ENCODE measurements around the gene MVB12B.

GRCh38 chr9:126365780-126366179 lies 39.2 kb downstream of the MVB12B start:
- TF ChIP-seq CTCF (conservative IDR thresholded peaks at IDR 0.05 in 1 of 2, IDR thresholded peaks at IDR 0.05 in 1 of 2; ENCODE audit: extremely low read depth in 1 of 2, insufficient read depth in 1 of 2, low read depth in 1 of 2, low read length in 2 of 2): no peak
- no peak for TF ChIP-seq EZH2 (IDR thresholded peaks at IDR 0.05; ENCODE audit: borderline replicate concordance, low read length)
